ENCODE results near the gene GPR137B.

The GPR137B gene

DNA sequence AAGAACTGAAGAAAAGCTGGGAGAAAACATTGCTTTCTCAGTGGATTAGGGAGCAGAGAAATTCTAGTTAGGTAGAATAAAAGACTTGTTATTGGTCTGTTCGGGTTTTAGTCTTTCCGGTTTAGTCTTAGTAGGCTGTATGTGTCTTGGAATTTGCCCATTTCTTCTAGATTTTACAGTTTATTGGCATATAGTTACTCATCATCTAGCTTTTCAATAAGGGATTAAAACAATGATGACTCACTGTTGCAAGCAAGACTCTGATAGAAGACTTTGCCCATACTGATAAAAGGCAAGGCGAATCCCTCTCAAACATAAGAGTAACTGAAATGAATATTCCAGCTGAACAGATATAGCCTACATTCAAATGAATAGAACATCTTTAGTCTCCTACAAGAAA lies 62.3 kb downstream of the GPR137B start:
- no peak for DNase-seq

DNA sequence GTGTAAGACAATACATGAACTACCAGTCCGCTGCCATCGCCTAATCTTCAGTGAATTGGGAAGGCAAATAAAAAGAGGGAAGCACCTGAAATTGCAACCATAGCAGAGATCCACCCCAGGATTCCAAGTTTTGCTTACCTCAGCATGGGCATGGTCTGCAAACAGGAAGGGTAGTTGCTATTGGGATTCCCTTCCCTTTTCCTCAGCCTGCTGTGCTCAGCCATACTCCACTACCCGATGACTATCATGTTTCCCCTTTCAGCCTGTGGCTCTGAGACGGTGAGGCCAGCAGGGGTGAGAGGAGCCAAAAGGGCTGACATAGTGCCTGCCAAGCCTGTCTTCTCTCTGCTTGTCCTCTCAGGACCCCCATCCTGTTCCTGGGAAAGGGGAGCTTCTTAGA lies 64.2 kb downstream of the GPR137B start:
- no peak for DNase-seq

DNA sequence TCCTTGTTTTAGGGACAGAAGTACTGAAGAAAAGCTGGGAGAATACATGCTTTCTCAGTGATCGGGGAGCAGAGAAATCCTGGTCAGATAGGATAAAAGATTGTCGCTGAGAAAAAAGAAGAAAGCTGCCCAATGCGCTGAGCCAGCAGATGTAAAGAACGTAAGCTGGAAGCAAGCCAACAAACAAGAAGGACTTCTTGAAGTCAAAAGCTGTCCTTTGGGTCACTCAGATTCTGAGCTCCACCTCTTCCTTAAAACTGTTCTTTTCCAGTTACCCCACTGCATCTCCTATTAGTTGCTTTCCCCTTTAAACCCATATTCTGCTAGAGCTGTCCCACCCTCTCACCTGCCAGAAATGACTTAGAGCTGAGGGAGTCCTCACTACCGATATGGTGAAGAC lies 64.8 kb downstream of the GPR137B start:
- DNase-seq = no peak

DNA sequence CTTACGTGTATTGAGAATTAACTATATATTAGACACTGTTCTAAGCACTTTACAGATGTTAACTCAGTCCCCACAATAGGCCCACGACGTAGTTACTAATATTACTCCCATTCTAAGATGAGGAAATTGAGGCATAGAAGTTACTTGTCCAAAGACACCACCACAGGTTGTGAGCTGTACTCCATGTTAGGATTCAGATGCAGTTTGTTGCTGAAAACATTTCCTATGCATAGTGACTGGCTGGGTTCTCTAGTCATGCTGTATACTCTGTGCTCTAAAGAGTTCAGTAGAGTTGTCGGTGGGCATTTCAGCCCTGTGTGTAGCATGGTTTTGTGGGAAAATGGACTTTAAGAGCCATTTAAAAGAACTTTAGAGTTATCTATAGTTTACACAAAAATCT lies 65.2 kb downstream of the GPR137B start:
- DNase-seq = no peak

DNA sequence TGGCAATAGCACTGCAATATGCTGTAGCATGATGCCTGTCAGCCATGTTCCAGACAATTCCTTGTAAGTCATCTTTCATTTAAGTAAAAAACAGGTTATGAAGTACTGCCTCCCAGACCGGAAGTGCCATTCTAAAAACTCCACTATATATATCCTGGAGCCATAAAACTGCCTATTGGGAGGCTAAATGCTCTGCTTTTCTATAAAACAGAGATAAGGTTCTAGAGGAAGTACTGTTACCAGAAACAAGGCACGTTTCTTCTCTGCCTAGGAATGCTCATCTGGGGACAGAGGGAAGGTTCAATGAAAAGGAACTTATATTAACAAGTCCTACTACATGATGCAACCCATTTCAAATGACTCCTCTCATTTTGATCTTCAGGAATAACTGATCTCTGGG lies 66.8 kb downstream of the GPR137B start:
- no peak for DNase-seq

DNA sequence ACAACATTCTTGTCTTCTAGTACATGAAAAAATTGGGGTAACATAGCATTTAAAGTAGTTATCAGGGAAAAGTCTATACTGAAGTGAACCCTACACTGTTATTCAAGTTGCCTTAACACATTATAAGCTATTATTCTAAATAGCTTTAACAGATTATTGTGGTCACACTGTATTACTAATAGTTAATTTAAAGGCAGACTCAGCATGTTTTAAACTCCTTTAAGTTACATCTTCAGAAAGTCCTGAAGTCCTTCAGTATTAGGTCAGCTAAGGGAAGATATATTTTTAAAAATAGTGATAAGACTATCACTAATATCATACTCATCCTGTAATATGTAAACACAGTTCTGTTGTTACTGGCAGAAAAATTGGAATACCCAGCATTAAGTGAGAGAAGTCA lies 67.4 kb downstream of the GPR137B start:
- no peak for DNase-seq

DNA sequence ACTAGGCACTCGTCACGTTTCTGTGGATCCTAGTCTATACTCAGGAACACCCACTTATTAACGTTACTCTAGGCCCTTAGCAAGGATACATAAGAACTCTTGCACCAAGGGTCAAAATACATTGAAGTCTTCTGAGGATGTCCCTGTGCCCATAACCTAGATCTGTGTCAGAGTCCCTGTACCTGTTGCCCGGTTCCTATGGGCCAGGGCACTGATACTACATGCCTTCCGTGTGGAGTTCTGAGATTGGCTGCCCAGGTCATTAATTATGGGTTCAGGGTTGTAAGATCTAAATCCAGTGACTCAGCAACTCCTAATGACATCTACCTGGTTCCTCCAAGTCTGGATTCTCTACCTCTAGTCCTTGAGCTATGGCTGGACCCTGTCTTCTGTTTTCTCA lies 69.5 kb downstream of the GPR137B start:
- no peak for DNase-seq

DNA sequence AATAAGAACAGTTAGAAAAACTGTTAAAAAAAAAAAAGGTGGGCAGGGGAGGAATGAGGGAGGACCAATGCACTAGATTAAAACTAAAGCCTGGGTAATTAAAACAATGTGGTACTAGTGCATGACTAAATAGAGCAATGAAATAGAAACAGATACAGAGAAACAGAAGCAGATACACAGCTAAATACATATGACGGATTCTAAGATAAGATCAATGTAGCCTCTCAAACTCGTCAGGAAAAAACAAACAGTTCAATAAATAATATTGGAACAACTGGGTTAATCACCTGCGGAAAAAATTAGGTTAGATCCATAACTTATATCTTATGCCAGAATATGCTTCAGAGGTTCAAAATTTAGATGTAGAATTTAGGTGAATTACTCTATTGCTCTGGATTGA lies 71.2 kb downstream of the GPR137B start:
- no peak for DNase-seq

DNA sequence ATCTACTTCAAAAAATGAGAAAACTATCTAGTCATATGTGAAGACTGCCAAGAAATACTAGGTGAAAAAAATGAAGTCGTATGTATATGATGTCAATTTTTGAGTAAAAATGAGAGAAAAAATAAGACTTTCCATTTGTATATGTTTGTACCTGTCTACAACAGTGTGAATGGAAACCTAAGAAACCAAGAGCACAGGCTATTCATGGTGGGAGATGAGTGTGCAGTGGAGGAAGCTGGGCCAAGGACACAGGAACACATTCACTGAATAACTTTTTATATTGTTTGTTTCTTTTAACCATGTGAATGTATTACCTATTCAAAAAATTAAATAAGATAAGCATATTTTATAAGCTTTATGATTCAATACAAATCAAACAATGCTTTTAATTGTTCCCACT lies 72.4 kb downstream of the GPR137B start:
- no peak for DNase-seq

DNA sequence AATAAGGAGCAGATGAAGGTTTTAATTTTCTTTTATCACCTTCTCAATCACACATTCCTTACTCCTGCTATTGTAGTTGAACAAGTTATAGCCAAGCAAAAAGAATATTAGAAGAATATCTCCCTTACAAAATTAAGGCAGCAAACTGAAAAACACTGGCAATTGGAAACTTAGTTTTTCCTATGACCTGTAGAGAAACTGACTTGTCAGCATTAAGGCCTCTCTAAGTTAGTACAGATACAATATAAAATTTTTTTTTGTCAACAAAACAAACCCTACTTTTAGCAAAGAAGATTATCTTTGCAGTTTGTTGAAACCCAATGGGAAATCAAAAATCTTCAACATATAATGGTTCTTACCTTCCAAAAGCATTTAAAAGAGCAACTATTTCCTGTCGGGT lies 78.1 kb downstream of the GPR137B start:
- no peak for DNase-seq

DNA sequence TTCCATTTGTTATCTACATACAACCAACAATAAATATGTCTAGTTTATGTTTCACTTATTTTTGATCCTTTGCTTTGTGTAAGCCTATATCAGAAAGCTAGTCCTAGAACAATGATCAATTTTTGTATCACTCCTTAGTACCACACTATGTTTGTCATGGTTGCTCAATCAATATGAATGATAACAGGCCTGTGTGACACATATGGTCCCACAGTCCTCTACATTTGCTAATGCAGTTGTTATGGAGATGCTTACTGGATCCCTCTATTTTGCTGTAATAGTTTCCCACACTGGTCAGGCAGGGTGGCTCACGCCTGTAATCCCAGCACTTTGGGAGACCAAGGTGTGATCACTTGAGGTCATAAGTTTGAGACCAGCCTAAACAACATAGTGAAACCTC lies 80.3 kb downstream of the GPR137B start:
- no peak for DNase-seq

DNA sequence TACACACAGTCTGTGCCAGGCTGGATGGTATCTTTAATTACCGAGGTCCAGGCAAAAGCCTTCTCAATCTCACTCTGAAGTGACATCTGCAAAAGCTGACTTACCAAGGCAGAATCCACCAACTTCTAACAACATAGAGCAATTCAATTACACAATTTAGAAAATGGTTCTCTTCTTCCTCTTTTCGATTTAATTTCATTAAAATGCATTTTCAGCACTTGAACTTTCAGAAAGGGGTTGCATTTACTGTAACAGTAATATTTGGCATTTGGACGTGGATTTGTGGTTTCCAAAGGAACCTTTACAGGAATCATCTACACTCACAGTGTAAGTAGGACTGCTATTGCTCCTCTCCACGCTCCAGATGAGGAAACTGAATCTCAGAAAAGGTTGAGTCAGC lies 86.1 kb downstream of the GPR137B start:
- DNase-seq = no peak

DNA sequence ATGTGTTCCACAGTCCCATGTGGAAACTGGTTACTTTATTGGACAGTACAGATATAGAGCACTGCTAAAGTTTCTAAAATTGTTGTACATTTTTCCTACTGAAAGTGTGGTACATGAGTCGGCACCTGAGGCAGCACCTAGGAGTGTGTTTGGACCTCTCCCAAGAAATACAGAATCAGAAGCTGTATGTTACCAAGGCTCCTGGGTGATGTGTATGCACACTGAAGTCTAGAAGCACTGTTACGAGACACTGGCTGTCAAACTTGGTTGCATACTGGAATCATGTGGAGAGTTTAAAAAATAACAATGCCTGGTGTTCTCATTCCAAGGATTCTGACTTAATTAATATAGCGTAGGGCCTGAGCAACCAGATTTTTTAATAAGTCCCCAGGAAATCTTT lies 92.8 kb downstream of the GPR137B start:
- no peak for DNase-seq

DNA sequence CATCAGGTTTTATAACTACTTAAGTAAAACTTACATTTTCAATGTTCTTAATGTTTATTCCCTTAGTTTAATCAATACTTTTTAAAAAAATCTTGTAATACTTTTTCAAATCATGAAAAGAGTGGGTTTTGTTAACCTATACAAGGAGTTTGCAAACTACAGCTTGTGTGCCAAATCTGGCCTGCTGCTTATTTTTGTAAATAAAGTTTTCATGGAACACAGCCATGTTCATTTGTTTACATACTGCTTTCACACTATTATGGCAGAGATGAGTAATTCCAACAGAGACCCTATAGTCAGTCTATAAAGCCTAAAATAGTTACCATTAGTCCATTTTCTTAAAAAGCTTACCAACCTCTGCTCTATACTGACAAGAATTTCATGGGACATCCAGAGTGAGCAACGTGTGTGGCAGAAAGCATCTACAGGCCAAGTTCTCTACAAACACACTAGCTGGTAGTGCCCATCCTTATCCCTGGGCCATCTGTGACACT lies 96.8 kb downstream of the GPR137B start:
- no peak for DNase-seq

DNA sequence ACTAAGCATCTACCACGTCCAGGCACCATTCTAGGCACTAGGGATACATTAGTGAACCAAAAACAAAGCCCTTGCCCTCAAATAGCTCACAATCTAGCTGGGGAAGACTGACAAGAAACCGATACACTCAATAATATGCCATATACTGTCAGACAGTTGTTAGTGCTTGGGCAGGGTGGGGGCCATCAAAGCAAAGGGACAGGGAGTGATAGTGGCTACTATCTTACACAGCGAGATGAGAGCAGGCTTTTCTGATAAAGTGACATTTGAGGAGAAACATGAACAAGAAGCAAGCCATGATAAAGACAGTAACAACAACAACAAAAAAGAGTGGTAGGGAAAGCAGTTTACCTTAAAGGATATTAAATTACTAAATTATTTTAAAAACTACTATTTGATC lies 98.3 kb downstream of the GPR137B start:
- DNase-seq = no peak

DNA sequence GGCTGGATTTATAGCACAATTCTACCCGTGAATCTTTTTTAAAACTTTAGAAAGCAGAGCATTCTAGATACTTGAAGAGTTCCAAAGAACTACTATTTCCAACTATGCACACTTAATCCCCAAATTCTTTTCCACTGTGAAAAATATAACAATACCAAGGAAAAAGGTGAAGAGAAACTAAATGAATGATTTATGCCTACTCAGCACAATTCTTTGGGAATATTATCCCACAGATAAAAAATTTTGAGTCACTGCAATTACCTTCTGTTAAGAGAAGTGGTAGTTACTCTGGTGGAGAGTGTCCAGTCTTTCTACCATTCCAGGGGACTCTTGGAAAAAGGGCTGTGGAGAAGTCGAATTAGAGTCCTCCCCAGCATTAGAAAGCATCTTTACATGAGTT lies 100.2 kb downstream of the GPR137B start:
- no peak for DNase-seq

DNA sequence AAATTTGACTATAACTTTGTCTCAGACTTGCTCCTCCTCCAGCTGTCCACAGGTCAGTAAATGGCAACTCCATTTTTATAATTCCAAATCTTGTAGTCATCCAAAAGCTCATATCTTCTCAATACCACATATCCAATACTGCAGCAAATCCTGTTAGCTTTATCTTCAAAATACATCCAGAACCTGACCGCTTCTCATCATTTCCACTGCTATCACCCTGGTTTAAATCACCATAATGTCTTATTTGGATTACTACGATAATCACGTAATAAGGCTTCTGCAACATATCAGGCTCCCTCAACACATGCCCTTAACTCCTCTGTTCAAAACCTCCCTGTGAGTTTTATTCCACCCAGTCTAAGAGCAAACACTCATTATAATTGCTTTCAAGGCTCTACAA lies 104.9 kb downstream of the GPR137B start:
- DNase-seq = no peak

DNA sequence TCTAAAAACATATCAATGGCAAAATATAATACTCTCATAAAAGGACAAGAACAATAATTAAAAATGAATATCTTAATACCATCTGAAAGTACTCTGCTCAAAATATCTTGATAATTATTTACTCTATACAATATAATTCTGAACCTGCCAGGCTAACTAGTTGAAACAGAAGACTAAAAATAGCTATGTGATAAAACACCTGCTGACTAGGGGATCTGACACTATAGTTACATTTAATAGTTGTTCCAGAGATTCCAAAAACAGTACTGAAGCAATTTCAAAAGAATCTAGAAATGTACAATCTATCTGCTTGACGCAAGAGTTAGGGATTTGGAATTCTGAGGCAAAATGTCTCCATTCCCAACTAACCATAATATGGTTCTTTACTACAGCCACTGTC lies 109.2 kb downstream of the GPR137B start:
- DNase-seq = no peak

DNA sequence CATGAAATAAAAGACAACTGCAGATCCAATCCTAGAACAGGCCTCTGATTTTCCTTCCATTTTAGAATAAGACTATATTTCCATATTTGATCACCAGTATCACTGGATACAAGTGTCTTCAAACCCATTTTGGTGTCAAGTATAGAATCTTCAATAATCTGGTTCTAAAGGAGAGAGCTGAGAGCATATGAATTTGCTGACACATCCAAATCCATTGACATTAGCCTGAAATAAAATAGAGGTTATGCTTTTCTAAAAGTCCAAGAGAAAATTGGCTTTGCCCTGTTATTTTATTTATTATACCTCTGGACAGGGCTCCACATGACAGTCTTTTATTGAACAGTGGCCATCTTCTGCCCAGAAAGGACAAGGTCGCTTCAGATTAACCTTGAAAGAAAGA lies 110.8 kb downstream of the GPR137B start:
- no peak for DNase-seq

DNA sequence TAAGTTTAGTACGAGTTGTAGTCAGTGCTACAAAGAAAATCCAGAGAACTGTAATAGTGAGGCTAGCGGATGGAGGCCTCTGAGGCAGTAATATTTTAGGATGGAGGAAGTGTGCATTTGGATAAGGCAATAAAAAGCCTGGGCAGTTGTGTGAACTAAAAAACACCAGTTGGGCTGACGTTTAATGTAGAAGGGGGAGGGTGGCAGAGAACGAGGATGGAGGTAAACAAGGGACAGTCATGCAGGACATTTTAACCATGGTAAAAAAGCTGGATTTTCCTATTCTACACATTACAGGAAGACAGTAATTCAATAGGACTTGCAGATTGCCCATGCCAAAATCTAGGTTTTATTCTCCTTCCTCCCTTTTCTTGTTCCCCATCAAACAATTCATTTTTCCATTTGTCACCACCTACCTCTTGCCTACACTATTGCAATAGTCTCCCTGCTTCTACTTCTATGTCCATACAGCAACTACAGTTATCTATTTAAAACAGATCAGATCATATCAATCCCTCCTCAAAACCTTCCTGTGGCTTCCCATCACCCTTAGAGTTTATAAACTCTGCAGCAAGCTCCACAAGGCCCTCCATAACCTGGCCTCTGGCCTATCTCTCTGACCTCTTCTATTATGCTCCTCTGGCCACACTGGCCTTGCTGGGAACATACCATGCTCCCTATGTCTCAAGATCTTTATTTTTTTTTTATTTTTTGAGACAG lies 111.7 kb downstream of the GPR137B start:
- DNase-seq = no peak

DNA sequence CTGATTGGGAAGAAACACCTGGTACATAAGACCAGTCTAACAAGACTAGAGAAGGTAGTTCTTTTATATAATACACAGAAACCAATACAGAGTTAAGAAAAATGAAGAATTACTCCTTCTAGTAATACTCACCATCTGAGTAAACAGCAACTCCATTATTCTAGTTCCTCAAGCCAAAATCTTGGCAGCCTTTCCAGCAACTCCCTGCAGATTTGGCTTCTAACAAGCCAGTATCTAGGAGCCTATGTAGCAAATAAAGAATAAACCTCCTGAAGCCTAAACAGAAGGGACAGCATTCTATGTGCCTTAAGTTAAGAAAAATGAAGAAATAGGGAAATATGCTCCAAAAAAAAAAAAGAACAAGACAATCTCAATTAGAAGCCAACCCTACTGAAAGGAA lies 114.9 kb downstream of the GPR137B start:
- no peak for DNase-seq

DNA sequence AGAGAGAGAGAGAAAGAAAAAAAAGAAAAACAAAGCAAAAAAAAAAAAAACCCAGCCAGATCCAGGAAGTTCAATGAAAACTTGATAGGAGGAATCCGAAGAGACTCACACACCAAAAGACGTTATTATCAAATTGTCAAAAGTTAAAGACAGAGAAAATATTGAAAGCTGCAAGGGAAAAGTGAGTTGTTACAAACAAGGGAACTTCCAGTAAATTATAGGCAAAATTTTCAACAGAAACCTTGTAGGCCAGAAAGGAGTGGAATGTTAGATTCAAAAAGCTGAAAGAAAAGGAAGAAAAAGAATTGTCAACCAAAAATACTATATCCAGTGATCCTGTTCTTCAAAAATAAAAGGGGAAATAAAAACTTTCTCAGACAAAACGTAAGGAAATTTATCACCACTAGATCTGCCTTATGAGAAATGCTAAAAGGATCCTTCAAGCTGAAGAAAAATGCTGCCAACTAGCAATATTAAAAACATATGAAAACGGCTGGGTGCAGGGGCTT lies 115.8 kb downstream of the GPR137B start:
- DNase-seq = no peak
